Choroid plexus epithelial cell (primary cell): ENCODE results near the gene NFYC.
"Not testable (repeated sequence)": the region's sequence is repeated elsewhere in the genome, so short reads cannot be mapped to it uniquely, and the experiment has no call there.

ENCODE experiments used
- DNase-seq: peaks from one replicate; pipeline ENCODE4 v3.0.0-alpha.2; 2010; ENCODE audit warnings: low read depth
- H3K4me3 ChIP-seq: 2 replicates; pipeline ENCODE4 v1.5.1; 2011; ENCODE audit warnings: low read depth, mild to moderate bottlenecking, control low read depth, low read length, moderate library complexity
- CTCF ChIP-seq: conservative IDR thresholded peaks from 2 replicates; pipeline ENCODE4 v1.5.1; 2011; ENCODE audit warnings: low read depth, mild to moderate bottlenecking, control low read depth, inconsistent platforms, low read length, moderate library complexity

NFYC gene

GRCh38 chr1:40720493-40720892 lies 29.0 kb downstream of the NFYC start:
- TF ChIP-seq CTCF, result no peak
- DNase-seq, result no peak
- no peak overlapping the region for H3K4me3 ChIP-seq

DNA sequence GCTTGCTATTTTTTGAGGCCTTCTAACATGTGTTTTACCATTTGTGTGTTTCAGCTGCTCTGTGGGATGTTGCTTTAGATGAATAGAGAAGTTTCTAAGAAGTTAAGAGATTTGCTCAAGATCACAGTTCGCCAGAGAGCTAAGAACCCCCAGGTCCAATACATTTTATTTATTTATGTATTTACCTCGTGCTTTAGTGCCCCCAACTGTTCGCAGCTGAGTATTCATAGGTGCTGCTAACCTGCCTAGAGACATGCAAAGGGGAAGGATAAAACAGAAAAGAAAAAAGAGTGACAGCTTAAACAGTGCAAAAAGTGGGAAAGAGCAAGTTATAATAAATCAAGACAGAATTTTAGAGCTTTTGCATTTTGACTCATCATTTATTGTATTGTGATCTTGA lies 31.1 kb downstream of the NFYC start:
- H3K4me3 ChIP-seq, result no peak overlapping the region
- no peak for DNase-seq
- no peak for TF ChIP-seq CTCF

GRCh38 chr1:40723196-40723955 lies 31.9 kb downstream of the NFYC start:
- no peak overlapping the region for H3K4me3 ChIP-seq
- no peak for TF ChIP-seq CTCF
- DNase-seq, result no peak

DNA sequence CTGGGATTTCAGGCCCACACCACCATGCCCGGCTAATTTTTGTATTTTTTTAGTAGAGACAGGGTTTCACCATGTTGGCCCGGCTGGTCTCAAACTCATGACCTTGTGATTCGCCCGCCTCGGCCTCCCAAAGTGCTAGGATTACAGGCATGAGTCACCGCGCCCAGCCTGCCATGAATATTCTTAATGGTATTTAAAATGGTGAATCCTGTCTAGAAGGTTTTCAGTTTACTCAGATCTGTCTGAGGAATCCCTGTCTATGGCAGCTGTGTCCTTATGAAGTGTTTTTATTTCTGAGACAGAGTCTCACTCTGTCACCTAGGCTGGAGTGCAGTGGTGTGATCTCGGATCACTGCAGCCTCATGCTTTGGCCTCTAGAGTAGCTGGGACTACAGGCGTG lies 36.2 kb downstream of the NFYC start:
- not testable (repeated sequence) for H3K4me3 ChIP-seq
- DNase-seq, result peak; percentile 60

GRCh38 chr1:40729316-40729862 lies 37.9 kb downstream of the NFYC start:
- not testable (repeated sequence) for H3K4me3 ChIP-seq
- DNase-seq, result peak; percentile 32

- DNase-seq, result peak; percentile 27
- no peak overlapping the region for H3K4me3 ChIP-seq
- no peak for TF ChIP-seq CTCF
These were observed 41.3 kb downstream of the NFYC start for GRCh38 chr1:40732756-40733301.

GRCh38 chr1:40734882-40735628 lies 43.6 kb downstream of the NFYC start:
- no peak overlapping the region for H3K4me3 ChIP-seq
- no peak for TF ChIP-seq CTCF
- DNase-seq, result no peak
